Measurements from ENCODE around the gene ANKRD33B. TPM values are rescaled to one million over a fixed set of nuclear protein-coding genes. Genes with fewer than 3 reads are reported as not detected.
A peak's percentile ranks its signal among the peaks of the same experiment; 100 is the strongest.

The ANKRD33B gene
- total RNA-seq, 1 donor from 2014 or later: 4.0 TPM

DNA sequence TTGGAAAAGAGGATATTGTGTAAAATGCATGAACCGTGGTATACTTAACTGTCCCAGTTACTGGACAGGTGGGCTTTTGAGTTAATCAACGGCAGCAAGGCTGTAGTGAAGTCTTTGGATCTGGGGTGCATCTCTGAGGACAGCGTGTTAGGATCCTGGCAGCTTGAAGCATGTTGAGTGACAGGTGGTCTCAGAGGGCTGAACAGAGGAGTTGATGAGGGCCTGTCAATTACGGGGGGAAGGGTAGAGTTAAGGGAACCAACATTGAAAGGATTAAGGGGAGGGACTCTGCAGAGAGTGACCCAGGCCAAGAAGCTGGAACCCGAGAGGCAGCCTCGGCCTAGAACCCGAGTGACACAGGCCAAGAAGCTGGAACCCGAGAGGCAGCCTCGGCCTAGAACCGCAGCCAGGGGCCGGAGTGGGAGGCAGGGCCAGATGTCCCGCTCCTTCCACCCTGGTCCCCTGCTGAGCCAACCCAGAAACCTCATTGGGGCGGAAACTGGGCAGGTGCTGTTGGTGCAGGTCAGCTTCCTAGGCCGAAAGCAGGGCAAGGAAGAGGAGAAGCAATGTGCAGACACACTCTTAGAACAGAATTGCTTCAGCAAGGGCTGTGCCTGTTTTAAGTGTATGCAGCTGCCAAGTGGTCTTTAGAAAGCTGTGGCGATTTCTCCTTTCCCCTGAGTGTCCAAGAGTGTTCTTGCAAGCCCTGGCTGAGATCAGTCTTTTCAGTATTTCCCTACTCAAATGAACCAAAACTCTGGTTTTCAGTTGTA is 62.0 kb downstream of the ANKRD33B start:
- H3K4me1 Mint-ChIP-seq (ENCODE audit: low read depth): peaks cover 13% of the 10 kb centered on the region
- peaks cover 6% of the 10 kb centered on the region for H3K36me3 Mint-ChIP-seq (ENCODE audit: low read depth)
- no peak for DNase-seq (ENCODE audit: low spot score)
- no peak overlapping the region for H3K27ac Mint-ChIP-seq (ENCODE audit: unreplicated experiment)
- TF ChIP-seq, protein P1, sequence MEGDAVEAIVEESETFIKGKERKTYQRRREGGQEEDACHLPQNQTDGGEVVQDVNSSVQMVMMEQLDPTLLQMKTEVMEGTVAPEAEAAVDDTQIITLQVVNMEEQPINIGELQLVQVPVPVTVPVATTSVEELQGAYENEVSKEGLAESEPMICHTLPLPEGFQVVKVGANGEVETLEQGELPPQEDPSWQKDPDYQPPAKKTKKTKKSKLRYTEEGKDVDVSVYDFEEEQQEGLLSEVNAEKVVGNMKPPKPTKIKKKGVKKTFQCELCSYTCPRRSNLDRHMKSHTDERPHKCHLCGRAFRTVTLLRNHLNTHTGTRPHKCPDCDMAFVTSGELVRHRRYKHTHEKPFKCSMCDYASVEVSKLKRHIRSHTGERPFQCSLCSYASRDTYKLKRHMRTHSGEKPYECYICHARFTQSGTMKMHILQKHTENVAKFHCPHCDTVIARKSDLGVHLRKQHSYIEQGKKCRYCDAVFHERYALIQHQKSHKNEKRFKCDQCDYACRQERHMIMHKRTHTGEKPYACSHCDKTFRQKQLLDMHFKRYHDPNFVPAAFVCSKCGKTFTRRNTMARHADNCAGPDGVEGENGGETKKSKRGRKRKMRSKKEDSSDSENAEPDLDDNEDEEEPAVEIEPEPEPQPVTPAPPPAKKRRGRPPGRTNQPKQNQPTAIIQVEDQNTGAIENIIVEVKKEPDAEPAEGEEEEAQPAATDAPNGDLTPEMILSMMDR (IDR thresholded peaks at IDR 0.05): no peak
- no peak overlapping the region for H3K4me3 Mint-ChIP-seq (ENCODE audit: unreplicated experiment)
- H3K9me3 Mint-ChIP-seq (ENCODE audit: low read depth): peaks cover 9% of the 10 kb centered on the region
- peaks cover 3% of the 10 kb centered on the region for H3K27me3 Mint-ChIP-seq (ENCODE audit: low read depth)

DNA sequence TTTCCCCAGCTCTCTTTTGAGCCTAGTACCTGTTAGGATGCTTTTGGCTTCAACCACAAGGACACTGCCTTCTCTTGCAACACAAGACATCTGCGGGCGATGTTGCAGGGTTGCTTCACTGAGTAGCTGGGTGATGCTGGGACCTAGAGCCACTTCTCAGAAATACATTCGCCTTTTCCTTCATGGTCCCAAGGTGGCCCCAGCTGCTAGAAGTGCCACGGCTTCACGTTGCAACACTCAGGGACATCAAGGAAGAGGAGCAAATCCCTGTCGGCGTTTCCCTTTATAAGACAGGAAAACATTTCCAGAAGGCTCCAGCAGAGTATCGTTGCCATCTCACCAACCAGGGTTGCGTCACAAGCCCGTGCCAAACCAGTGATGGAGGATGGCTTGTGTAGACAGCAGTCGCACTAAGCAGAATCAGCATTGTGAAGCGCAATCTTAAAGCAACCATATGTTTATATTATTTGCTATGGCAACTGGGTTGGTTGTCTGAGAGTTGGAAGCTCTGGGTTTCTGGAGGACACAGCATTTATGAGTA is 62.7 kb downstream of the ANKRD33B start:
- peaks cover 6% of the 10 kb centered on the region for H3K36me3 Mint-ChIP-seq (ENCODE audit: low read depth)
- peaks cover 13% of the 10 kb centered on the region for H3K4me1 Mint-ChIP-seq (ENCODE audit: low read depth)
- H3K9me3 Mint-ChIP-seq (ENCODE audit: low read depth): peaks cover 2% of the 10 kb centered on the region
- TF ChIP-seq, protein P1 (IDR thresholded peaks at IDR 0.05): no peak
- no peak for DNase-seq (ENCODE audit: low spot score)
- H3K4me3 Mint-ChIP-seq (ENCODE audit: unreplicated experiment): no peak overlapping the region
- peak overlapping the region; percentile 9 for H3K27ac Mint-ChIP-seq (ENCODE audit: unreplicated experiment)
- peaks cover 3% of the 10 kb centered on the region for H3K27me3 Mint-ChIP-seq (ENCODE audit: low read depth)

DNA sequence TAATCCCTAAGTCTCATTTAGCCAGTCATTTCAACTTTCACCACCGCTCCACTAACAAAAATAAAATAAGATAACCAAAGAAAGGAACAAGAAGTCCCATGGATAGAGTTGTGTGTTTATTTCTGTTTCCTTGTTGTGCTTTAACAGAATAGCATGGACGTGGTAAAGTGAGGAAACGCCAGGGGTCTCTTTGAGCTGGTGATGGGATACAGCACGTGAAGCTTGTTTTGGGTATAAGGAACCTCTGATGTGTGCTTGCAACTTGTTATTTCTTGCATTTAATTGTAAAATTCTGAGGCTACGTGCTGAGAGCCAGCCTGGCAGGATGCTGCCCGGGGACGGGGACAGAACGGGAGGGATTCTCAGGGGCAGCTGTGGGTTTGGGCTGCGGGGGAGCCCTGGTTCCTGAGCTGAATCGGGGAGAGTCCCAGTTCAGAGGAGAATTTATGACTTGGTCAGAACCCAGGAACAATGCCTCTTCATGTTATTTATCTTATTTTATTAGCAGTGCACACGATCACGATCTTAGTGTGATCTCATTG is 63.4 kb downstream of the ANKRD33B start:
- Mint-ChIP-seq H3K4me3 (ENCODE audit: unreplicated experiment) (peak overlapping the region; percentile 68), H3K27me3 (ENCODE audit: low read depth) (peaks cover 3% of the 10 kb centered on the region), H3K9me3 (ENCODE audit: low read depth) (no peaks in the 10 kb centered on the region), H3K4me1 (ENCODE audit: low read depth) (peaks cover 16% of the 10 kb centered on the region), H3K27ac (ENCODE audit: unreplicated experiment) (peak overlapping the region; percentile 90), H3K36me3 (ENCODE audit: low read depth) (peaks cover 6% of the 10 kb centered on the region)
- DNase-seq (ENCODE audit: low spot score): no peak
- TF ChIP-seq, protein P1 (IDR thresholded peaks at IDR 0.05): no peak

DNA sequence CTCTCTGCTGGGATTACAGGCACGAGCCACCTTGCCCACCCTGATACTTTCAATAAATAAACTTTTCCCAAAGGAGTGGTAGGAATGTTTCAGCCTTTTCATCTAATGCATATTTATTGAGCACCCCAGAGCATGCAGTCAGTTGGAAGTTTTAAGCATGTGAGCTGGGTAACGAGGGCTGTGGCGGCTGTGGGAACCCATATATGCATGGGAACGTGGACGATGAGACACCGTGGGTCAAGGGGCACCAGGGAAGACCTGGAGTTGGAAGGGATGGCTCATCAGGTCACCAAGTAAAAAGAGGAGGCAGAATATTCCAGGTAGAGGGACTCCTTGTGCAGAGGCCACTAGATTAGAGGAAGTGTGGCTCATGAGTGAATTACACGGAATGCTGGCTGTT is 64.7 kb downstream of the ANKRD33B start:
- H3K27me3 Mint-ChIP-seq (ENCODE audit: low read depth): peaks cover 3% of the 10 kb centered on the region
- H3K27ac Mint-ChIP-seq (ENCODE audit: unreplicated experiment): no peak overlapping the region
- peaks cover 6% of the 10 kb centered on the region for H3K36me3 Mint-ChIP-seq (ENCODE audit: low read depth)
- H3K4me3 Mint-ChIP-seq (ENCODE audit: unreplicated experiment): no peak overlapping the region
- DNase-seq (ENCODE audit: low spot score): no peak
- H3K4me1 Mint-ChIP-seq (ENCODE audit: low read depth): peaks cover 16% of the 10 kb centered on the region
- TF ChIP-seq, protein P1 (IDR thresholded peaks at IDR 0.05): no peak
- H3K9me3 Mint-ChIP-seq (ENCODE audit: low read depth): no peaks in the 10 kb centered on the region

DNA sequence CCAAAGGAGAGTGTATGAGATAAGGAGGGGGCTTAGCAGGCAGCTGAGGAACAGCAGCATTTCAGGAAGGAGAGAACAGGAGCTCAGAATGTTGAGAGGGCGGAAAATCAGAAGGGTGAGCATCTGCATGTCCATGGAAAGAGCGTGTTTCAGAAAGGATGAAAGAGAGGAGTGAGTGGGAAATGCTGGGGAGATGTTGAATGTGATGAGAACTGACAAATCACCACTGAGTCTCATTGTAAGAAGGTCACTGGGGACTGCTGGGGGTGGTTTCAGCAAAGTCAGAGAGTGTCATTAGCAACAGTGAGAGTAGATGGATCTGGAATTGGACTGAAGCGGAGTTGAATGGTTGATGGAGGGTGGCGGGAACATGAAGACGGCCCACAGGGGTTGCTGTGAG is 65.8 kb downstream of the ANKRD33B start:
- TF ChIP-seq, protein P1 (IDR thresholded peaks at IDR 0.05): no peak
- Mint-ChIP-seq H3K4me1 (ENCODE audit: low read depth) (peaks cover 16% of the 10 kb centered on the region), H3K27me3 (ENCODE audit: low read depth) (peaks cover 3% of the 10 kb centered on the region), H3K4me3 (ENCODE audit: unreplicated experiment) (no peak overlapping the region), H3K27ac (ENCODE audit: unreplicated experiment) (no peak overlapping the region), H3K36me3 (ENCODE audit: low read depth) (peaks cover 4% of the 10 kb centered on the region), H3K9me3 (ENCODE audit: low read depth) (no peaks in the 10 kb centered on the region)
- DNase-seq (ENCODE audit: low spot score): no peak

Data from chondrocyte (in vitro differentiated cells).